Left ventricle myocardium inferior (tissue), 1 donor: ENCODE results near the gene MYOM1. TPM values are rescaled to one million over a fixed set of nuclear protein-coding genes. Genes with fewer than 3 reads are reported as not detected.
"Not testable (repeated sequence)": the region's sequence is repeated elsewhere in the genome, so short reads cannot be mapped to it uniquely, and the experiment has no call there.

Experiments
- DNase-seq: peaks from one replicate; pipeline ENCODE4 v3.0.0-alpha.2; 2020
- H3K27ac ChIP-seq: fragments of 200-600 bp; replicated peaks from 2 replicates; pipeline ENCODE4 v1.8.0; 2021
- H3K27me3 ChIP-seq: fragments of 200-600 bp; 2 replicates; pipeline ENCODE4 v1.8.0; 2021; ENCODE audit warnings: low read depth
- H3K36me3 ChIP-seq: fragments of 200-600 bp; 2 replicates; pipeline ENCODE4 v1.8.0; 2021
- H3K4me1 ChIP-seq: fragments of 200-600 bp; 2 replicates; pipeline ENCODE4 v1.8.0; 2021
- H3K4me3 ChIP-seq: fragments of 200-600 bp; 2 replicates; pipeline ENCODE4 v1.8.0; 2021; ENCODE audit warnings: mild to moderate bottlenecking, moderate library complexity
- H3K9me3 ChIP-seq: fragments of 200-600 bp; replicated peaks from 2 replicates; pipeline ENCODE4 v1.8.0; 2021
- CTCF ChIP-seq: fragments of 200-600 bp; IDR thresholded peaks from 2 replicates; pipeline ENCODE4 v1.8.0; 2021; ENCODE audit warnings: antibody characterized with exemption, mild to moderate bottlenecking, borderline replicate concordance
- intact Hi-C: fragments of 100-400 bp; cut with micrococcal nuclease; formaldehyde crosslinking; loops from one replicate; pipeline ENCODE4 v1.11.0; 2022
- total RNA-seq: library from RNA; stranded (reverse); fragmentation: NEBNext Ultra II Directional; extraction: Animal tissue kit (Norgen Biotek cat#: 25700); gene quantifications from one replicate; pipeline ENCODE4 v1.2.1, GENCODE V29; 2021
- donor health status: DM: no; HTN: yes; CAD: no; lungs with severe emphysema.

MYOM1 gene
- total RNA-seq, 1 donor from 2014 or later, result 667 TPM

DNA sequence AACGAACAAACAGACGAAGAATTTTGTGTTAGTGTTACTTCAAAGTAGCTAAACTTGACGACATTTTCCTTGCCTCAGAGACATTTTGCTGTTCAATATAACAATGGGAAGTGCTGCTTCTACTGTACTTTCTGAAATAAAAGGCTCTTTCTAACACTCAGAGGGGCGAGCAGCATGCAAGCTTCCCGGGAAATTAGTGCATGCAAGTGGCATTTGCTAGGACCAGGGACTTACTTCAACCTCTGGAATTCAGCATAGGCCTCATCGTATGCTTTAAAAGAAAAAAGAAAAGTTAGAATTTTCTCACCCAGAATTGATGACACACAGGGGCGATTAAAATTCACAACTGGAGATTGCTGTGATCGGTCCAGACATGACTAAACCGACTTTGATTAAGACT lies 144.3 kb downstream of the MYOM1 start:
- H3K36me3 ChIP-seq, result peaks cover 90% of the 10 kb centered on the region
- intact Hi-C loops, result no loop called here

GRCh38 chr18:3074087-3074486 lies 145.7 kb downstream of the MYOM1 start:
- no peaks in the 10 kb centered on the region for H3K9me3 ChIP-seq
- peaks cover 9% of the 10 kb centered on the region for H3K4me1 ChIP-seq
- peaks cover 91% of the 10 kb centered on the region for H3K36me3 ChIP-seq
- intact Hi-C loops, result no loop called here
- TF ChIP-seq CTCF, result no peak
- H3K27me3 ChIP-seq, result no peaks in the 10 kb centered on the region
- no peak overlapping the region for H3K4me3 ChIP-seq
- no peak for DNase-seq
- H3K27ac ChIP-seq, result no peak overlapping the region

More for the DNA sequence above, 144.3 kb downstream of the MYOM1 start:
- H3K9me3 ChIP-seq, result no peaks in the 10 kb centered on the region
- H3K27me3 ChIP-seq, result no peaks in the 10 kb centered on the region
- no peak for DNase-seq
- no peaks in the 10 kb centered on the region for H3K4me1 ChIP-seq
- no peak overlapping the region for H3K27ac ChIP-seq
- no peak for TF ChIP-seq CTCF
- no peak overlapping the region for H3K4me3 ChIP-seq

GRCh38 chr18:3073353-3073752 lies 146.4 kb downstream of the MYOM1 start:
- Histone ChIP-seq H3K36me3 (peaks cover 86% of the 10 kb centered on the region), H3K4me1 (peaks cover 17% of the 10 kb centered on the region)
- H3K27ac ChIP-seq, DNase-seq, intact Hi-C loops, H3K9me3 ChIP-seq, H3K27me3 ChIP-seq, H3K4me3 ChIP-seq: not testable (repeated sequence)

DNA sequence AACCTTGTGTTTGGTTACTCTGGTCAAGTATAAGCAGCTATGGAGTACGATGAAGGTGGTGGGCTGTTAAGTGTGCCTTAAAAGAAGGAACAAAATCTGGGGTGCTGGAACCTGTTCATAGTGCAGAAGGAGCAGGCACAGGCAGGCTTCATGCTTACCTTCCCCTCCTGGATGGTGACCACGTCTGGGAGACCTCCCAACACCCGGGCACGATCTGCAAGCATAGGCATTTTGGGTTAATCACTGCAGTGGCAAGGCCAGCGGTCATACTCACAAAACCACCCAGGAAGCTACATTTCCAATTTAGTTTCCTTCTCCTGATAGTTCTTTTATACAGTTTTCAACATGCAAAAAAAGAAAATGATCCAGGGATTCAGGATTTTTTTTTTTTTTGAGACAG lies 148.1 kb downstream of the MYOM1 start:
- intact Hi-C loops, result no loop called here
- no peak for DNase-seq
- Histone ChIP-seq H3K27ac (no peak overlapping the region), H3K4me1 (peaks cover 18% of the 10 kb centered on the region), H3K36me3 (peaks cover 81% of the 10 kb centered on the region), H3K9me3 (no peaks in the 10 kb centered on the region), H3K4me3 (no peak overlapping the region), H3K27me3 (no peaks in the 10 kb centered on the region)
- TF ChIP-seq CTCF, result no peak

DNA sequence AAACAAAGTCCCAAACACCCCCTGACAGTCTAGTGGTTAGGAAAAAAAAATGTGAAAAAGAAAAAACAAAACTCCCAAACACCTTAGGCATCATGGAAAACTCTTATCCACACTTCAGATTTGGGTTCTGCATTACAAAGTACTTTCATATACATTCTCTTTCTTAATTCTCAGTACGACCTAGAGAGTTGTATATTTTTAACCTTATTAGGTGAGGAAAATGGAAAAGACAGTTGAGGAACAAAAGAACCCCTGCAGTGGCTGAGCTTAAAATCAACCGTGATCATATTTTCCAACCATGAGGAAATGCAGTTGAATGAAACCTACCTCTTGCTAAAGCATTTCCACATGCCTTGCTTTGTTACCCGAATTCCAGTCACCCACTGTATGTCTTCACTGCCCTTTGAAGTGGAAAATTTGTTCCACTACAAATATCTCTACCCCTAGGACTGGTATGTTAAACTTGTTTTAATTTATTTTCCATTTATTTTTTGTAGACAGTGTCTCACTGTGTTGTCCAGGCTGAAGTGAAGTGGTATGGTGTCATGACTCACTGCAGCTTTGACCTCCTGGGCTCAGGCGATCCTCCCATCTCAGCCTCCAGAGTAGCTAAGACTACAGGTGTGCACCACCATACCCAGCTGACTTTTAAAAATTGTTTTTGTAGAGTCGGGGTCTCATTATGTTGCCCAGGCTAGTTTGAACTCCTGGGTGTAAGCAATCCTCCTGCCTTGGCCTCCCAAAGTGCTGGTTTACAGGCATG lies 149.9 kb downstream of the MYOM1 start:
- Histone ChIP-seq H3K9me3 (no peaks in the 10 kb centered on the region), H3K27ac (no peak overlapping the region), H3K4me3 (no peak overlapping the region), H3K36me3 (peaks cover 66% of the 10 kb centered on the region), H3K4me1 (peaks cover 18% of the 10 kb centered on the region), H3K27me3 (no peaks in the 10 kb centered on the region)
- intact Hi-C loops, result no loop called here
- DNase-seq, result no peak
- TF ChIP-seq CTCF, result no peak

- peaks cover 45% of the 10 kb centered on the region for H3K36me3 ChIP-seq
Measured at GRCh38 chr18:3067722-3068121, 152.0 kb downstream of the MYOM1 start.

More at GRCh38 chr18:3067722-3068121, 152.0 kb downstream of the MYOM1 start:
- DNase-seq, result no peak
- intact Hi-C loops, result no loop called here
- H3K4me1 ChIP-seq, result peaks cover 18% of the 10 kb centered on the region
- H3K4me3 ChIP-seq, result no peak overlapping the region
- H3K27ac ChIP-seq, result no peak overlapping the region
- no peak for TF ChIP-seq CTCF
- no peaks in the 10 kb centered on the region for H3K9me3 ChIP-seq
- H3K27me3 ChIP-seq, result no peaks in the 10 kb centered on the region
